HCT116 (cell line): ENCODE results near the gene ERG.

ENCODE experiments used
- CEBPB ChIP-seq: IDR thresholded peaks from 2 replicates; pipeline ENCODE4 v1.6.1; 2012; ENCODE audit warnings: low read depth
- EZH2 ChIP-seq: fragments of 200-600 bp; sonication (generic); IDR thresholded peaks from 2 replicates; pipeline ENCODE4 v1.6.1; 2017; ENCODE audit warnings: antibody characterized with exemption, mixed run types
- EZH2phosphoT487 ChIP-seq: fragments of 200-600 bp; IDR thresholded peaks from 2 replicates; pipeline ENCODE4 v1.6.1; 2018; ENCODE audit warnings: antibody characterized with exemption, borderline replicate concordance
- POLR2A ChIP-seq: IDR thresholded peaks from 2 replicates; pipeline ENCODE4 v1.7.0; 2011; ENCODE audit warnings: borderline replicate concordance; ENCODE audit not compliant: insufficient read depth, insufficient read length; ENCODE audit errors: extremely low read depth
- POLR2AphosphoS5 ChIP-seq: IDR thresholded peaks from 2 replicates; pipeline ENCODE4 v1.6.1; 2011; ENCODE audit warnings: mild to moderate bottlenecking, low read depth, low read length, moderate library complexity
- TF ChIP-seq, protein P1 (sequence below), 3 experiments: fragments of 200-600 bp in 1 of 3; sonication (generic) in 1 of 3; IDR thresholded peaks in 2 of 3; conservative IDR thresholded peaks in 1 of 3; 2 replicates each; pipeline ENCODE4 v1.5.1; 2012 to 2017; ENCODE audit warnings: low read depth in 2 of 3, low read length in 2 of 3, antibody characterized with exemption in 1 of 3, borderline replicate concordance in 1 of 3, control low read depth in 1 of 3, mild to moderate bottlenecking in 1 of 3, mixed read lengths in 1 of 3, mixed run types in 1 of 3, moderate library complexity in 1 of 3; ENCODE audit not compliant: insufficient read depth in 1 of 3
- TF ChIP-seq, protein P2 (sequence below): IDR thresholded peaks from 2 replicates; pipeline ENCODE4 v1.6.1; 2012; ENCODE audit warnings: low read depth

DNA sequence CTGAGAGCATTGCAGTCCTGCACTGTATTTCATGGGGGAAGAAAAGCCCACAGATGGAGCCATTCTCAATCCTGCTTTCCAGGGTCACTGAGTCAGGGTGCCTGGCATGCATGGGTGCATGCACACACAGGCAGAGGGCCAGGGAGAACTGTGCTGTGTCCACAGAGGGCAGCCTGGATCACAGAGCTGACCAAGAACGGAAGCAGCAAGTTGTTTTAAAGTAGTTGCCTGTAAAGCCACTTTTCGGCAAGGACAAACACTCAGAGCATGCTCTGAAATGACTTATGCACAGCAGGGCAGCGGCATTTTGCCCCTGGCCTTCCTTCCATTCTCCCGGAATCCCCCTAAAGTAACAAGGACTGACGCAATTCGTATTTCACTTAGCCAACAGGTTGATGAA lies 3.6 kb downstream of the ERG start:
- TF ChIP-seq, protein P1, sequence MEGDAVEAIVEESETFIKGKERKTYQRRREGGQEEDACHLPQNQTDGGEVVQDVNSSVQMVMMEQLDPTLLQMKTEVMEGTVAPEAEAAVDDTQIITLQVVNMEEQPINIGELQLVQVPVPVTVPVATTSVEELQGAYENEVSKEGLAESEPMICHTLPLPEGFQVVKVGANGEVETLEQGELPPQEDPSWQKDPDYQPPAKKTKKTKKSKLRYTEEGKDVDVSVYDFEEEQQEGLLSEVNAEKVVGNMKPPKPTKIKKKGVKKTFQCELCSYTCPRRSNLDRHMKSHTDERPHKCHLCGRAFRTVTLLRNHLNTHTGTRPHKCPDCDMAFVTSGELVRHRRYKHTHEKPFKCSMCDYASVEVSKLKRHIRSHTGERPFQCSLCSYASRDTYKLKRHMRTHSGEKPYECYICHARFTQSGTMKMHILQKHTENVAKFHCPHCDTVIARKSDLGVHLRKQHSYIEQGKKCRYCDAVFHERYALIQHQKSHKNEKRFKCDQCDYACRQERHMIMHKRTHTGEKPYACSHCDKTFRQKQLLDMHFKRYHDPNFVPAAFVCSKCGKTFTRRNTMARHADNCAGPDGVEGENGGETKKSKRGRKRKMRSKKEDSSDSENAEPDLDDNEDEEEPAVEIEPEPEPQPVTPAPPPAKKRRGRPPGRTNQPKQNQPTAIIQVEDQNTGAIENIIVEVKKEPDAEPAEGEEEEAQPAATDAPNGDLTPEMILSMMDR (IDR thresholded peaks at IDR 0.05 in 2 of 3, conservative IDR thresholded peaks at IDR 0.05 in 1 of 3; ENCODE audit: borderline replicate concordance in 1 of 3, insufficient read depth in 1 of 3, low read depth in 2 of 3, low read length in 2 of 3) = no peak
- TF ChIP-seq EZH2 (no peak), POLR2AphosphoS5 (no peak), EZH2phosphoT487 (no peak), CEBPB (no peak), POLR2A (no peak)
- TF ChIP-seq, protein P2, sequence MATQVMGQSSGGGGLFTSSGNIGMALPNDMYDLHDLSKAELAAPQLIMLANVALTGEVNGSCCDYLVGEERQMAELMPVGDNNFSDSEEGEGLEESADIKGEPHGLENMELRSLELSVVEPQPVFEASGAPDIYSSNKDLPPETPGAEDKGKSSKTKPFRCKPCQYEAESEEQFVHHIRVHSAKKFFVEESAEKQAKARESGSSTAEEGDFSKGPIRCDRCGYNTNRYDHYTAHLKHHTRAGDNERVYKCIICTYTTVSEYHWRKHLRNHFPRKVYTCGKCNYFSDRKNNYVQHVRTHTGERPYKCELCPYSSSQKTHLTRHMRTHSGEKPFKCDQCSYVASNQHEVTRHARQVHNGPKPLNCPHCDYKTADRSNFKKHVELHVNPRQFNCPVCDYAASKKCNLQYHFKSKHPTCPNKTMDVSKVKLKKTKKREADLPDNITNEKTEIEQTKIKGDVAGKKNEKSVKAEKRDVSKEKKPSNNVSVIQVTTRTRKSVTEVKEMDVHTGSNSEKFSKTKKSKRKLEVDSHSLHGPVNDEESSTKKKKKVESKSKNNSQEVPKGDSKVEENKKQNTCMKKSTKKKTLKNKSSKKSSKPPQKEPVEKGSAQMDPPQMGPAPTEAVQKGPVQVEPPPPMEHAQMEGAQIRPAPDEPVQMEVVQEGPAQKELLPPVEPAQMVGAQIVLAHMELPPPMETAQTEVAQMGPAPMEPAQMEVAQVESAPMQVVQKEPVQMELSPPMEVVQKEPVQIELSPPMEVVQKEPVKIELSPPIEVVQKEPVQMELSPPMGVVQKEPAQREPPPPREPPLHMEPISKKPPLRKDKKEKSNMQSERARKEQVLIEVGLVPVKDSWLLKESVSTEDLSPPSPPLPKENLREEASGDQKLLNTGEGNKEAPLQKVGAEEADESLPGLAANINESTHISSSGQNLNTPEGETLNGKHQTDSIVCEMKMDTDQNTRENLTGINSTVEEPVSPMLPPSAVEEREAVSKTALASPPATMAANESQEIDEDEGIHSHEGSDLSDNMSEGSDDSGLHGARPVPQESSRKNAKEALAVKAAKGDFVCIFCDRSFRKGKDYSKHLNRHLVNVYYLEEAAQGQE = no peak
